Fibroblast of the aortic adventitia (primary cell): Measurements from ENCODE around the gene SUPT5H. TPM values are rescaled to one million over a fixed set of nuclear protein-coding genes. Genes with fewer than 3 reads are reported as not detected.

ENCODE experiments used
- DNase-seq: peaks from one replicate; pipeline ENCODE4 v3.0.0-alpha.2; 2010; ENCODE audit warnings: low read depth
- H3K4me3 ChIP-seq: 2 replicates; pipeline ENCODE4 v1.5.1; 2011; ENCODE audit warnings: low read depth, mild to moderate bottlenecking, control low read depth, low read length, moderate library complexity
- total RNA-seq: library from RNA; depleted of rRNA; stranded (reverse); fragments of >200 nt; gene quantifications from 2 replicates; pipeline ENCODE4 v1.2.3, GENCODE V29; 2012; ENCODE audit warnings: low replicate concordance
- TF ChIP-seq, protein P1 (sequence below): IDR thresholded peaks from 2 replicates; pipeline ENCODE4 v1.5.1; 2011; ENCODE audit warnings: mild to moderate bottlenecking, low read length, control low read depth, inconsistent platforms; ENCODE audit not compliant: insufficient read depth

SUPT5H gene
- total RNA-seq, 1 donor = 88.2 TPM

DNA sequence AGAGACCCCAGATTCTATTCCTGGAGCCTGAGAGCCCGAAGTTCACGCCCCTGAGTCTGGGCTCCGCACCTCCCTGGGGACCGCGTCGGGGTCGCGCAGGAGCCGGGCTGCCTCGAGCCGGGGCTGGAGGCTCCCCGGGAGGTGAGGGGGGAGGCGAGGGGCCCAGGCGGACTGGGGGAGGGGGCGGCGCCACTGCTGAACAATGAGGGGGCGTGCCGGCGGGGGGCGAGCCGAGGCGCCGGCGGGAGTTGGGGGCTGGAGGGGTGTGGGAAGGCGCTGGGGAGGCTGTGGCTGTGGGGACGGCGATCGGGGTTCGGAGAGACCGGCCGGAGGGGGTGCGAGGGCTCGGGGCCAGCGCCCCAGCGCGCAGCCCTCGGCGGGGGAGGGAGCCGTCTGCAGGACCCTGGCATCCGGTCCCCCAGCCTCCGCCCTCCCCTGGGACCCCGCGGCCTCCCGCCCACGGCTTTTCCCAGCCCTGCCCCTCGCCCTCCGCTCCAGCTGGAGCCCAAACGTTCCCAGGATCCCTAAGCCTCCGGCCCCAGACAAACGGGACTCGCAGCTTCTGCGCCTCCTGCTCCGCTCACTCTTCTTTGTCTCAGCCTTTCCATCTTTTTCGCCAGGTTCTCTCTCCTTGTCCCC is 32.0 kb upstream of the SUPT5H start:
- DNase-seq = peak; percentile 59
- peak overlapping the region; percentile 85 for H3K4me3 ChIP-seq
- TF ChIP-seq, protein P1, sequence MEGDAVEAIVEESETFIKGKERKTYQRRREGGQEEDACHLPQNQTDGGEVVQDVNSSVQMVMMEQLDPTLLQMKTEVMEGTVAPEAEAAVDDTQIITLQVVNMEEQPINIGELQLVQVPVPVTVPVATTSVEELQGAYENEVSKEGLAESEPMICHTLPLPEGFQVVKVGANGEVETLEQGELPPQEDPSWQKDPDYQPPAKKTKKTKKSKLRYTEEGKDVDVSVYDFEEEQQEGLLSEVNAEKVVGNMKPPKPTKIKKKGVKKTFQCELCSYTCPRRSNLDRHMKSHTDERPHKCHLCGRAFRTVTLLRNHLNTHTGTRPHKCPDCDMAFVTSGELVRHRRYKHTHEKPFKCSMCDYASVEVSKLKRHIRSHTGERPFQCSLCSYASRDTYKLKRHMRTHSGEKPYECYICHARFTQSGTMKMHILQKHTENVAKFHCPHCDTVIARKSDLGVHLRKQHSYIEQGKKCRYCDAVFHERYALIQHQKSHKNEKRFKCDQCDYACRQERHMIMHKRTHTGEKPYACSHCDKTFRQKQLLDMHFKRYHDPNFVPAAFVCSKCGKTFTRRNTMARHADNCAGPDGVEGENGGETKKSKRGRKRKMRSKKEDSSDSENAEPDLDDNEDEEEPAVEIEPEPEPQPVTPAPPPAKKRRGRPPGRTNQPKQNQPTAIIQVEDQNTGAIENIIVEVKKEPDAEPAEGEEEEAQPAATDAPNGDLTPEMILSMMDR = no peak

DNA sequence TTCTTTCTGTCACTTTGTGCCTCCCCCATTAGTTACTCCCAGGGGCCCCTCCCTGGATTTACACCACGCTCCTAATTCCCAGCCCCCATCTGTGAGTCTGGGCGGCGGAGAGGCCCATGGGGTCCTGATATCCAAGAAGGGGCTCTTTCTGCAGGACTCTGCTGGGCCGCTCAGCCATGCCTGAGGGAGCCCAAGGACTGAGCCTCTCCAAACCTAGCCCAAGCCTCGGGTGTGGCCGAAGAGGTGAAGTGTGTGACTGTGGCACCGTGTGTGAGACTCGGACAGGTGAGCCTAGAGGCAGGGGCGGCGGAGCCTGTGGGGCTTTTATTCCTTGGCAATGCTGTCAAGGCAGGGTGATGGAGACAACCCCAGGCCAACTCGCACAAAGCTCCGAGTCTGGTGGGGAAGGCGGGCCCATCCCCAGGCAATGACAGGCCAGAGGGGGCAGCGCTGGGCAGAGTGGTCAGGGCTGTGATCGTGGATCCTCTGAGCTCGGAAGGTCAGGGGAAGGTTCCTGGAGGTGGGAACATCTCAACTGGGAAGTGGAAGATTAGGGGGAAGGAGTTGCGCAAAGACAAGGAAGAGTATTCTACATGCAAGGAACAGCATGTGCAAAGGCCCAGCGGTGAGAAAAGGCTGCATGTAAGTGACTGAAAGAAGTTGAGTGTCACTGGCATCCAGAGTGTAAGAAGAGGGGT is 31.3 kb upstream of the SUPT5H start:
- TF ChIP-seq, protein P1 = peak; percentile 38
- H3K4me3 ChIP-seq = peak overlapping the region; percentile 85
- no peak for DNase-seq

DNA sequence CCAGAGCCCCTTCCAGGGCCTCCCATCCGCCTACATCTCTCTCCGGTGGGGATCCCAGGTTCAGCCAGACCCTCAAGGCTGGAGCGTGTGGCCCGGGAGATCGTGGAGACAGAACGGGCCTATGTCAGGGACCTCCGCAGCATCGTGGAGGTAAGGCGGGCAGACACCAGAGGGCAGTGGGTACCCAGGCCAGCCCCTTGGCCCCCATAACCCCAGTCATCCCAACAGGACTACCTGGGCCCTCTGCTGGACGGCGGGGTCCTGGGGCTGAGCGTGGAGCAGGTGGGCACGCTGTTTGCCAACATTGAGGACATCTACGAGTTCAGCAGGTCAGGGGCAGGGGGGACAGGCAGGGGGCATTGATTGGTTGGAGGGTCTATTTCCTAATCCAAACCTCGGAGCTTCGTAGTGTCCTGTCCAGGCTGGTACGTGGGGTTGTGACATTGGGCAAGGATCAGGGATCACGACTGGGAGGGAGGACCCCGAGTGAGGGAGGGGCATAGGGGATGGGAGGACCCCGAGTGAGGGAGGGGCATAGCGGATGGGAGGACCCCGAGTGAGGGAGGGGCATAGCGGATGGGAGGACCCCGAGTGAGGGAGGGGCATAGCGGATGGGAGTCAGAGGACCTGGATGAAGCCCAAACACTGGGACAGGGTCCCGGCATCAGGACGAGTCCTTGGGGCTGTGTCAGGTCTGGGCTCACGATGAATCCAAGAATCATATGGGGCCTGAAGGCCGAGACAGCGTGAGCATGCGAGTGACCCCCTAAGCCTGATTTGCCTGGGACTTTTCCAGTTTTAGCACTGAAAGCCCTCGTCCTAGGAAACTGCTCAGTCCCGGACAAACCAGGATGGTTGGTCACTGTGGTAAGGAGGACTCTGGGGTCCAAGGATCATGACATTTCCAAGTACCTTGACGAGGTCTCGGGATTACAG is 30.0 kb upstream of the SUPT5H start:
- TF ChIP-seq, protein P1 = no peak
- DNase-seq = no peak
- H3K4me3 ChIP-seq = peak overlapping the region; percentile 85

DNA sequence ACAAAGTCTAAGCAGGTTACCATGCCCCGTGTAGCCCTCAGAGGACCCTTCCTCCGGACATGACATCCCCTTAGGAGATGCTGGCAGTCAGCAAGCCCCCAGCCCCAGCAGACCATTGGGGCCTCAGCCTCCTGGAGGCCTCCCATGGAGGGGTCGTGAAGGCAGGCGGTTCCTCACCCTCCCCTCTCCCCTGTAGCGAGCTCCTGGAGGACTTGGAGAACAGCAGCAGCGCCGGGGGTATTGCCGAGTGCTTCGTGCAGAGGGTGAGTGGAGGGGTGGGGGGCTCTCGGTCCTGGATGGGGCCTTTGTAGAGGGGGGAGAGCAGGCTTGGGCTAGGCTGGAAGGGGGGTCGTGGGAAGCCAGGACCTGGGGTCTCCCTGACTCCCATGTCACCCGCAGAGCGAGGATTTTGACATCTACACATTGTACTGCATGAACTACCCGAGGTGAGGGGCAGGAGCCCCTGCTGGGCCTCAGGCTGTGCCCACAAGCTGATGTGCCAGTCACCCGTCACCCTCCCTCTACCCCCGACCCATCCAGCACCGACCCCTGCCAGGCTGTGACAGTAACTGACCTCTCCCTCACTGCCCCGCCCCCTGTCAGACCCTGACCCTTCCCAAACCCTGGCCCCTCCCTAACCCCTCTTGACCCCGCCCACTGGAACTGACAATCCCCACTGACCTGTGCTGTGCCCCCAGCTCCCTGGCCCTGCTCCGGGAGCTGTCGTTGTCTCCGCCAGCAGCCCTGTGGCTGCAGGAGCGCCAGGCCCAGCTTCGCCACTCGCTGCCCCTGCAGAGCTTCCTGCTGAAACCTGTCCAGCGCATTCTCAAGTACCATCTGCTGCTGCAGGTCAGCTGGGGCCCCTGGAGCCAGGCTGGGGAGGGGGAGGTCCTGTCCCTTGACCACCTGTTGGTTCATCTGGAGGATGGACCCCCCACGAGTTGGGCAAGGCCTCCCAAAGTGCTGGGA is 28.9 kb upstream of the SUPT5H start:
- H3K4me3 ChIP-seq = no peak overlapping the region
- DNase-seq = no peak
- TF ChIP-seq, protein P1 = no peak

DNA sequence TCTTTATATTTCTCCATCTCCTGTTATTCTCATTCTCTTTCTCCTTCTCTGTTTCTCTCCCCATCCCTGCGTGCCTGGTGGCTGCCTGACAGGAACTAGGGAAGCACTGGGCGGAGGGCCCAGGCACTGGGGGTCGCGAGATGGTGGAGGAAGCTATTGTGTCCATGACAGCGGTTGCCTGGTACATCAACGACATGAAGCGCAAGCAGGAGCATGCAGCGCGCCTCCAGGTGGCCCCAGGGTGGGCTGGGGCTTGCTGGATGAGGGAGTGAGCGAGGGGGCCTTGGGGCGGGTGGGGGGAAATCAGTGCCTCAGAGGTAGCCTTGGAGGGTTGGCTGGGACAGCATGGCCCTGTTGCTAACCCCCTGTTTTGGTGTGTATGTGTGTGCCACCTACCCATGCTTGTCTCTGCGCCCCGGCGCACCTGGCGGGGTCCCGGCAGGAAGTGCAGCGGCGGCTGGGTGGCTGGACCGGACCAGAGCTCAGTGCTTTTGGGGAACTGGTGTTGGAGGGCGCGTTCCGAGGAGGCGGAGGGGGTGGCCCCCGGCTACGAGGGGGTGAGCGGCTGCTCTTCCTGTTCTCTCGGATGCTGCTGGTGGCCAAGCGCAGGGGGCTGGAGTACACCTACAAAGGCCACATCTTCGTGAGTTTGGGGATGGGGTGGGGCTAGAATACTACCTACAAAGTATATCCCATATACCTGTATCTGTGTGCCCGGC is 27.8 kb upstream of the SUPT5H start:
- no peak for DNase-seq
- TF ChIP-seq, protein P1 = no peak
- H3K4me3 ChIP-seq = no peak overlapping the region
